ENCODE measurements around the gene PLCB2.

The PLCB2 gene

GRCh38 chr15:40270246-40270995 lies 37.3 kb downstream of the PLCB2 start:
- no peak for DNase-seq

- no peak for DNase-seq
Measured at GRCh38 chr15:40269604-40270003, 38.1 kb downstream of the PLCB2 start.

GRCh38 chr15:40267670-40268069 lies 40.1 kb downstream of the PLCB2 start:
- no peak for DNase-seq

- DNase-seq: peak; percentile 91
Measured at GRCh38 chr15:40266828-40267304, 40.9 kb downstream of the PLCB2 start.

GRCh38 chr15:40265875-40266274 lies 41.9 kb downstream of the PLCB2 start:
- no peak for DNase-seq

- no peak for DNase-seq
Measured at GRCh38 chr15:40265355-40265754, 42.4 kb downstream of the PLCB2 start.

GRCh38 chr15:40264321-40265153 lies 43.2 kb downstream of the PLCB2 start:
- DNase-seq: no peak

DNA sequence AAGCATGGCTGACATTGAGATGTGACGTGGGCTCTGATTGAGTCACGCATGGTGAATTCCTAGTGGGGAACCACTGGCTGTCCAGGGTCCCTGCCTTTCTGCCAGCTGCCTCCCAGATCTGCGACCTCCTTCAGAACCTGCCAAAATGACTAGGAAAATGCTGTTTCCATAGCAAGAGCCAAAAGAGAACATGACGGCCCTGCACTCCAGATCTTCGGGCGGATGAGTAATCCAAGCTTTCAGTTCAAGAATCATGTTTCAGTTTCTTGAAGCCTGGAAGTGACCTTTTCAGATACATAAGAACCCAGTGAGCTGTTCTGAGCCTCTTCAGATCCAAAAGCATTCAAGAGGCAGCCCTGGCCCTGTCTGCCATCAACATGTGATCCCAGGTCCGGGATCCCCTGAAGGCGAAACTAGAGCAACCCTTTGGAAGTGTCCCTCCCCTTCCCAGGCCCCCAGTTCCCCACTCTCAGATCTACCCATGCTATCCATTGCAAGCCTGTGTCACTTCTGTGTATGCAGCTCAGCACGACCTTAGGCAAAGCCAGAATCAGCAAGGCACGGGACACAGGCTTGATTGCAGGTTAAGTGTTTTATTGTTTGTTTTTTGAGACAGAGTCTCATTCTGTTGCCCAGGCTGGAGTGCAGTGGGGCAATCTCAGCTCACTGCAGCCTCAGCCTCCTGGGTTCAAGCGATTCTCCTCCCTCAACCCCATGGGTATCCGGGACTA lies 44.5 kb downstream of the PLCB2 start:
- DNase-seq: peak; percentile 38

GRCh38 chr15:40259021-40259420 lies 48.7 kb downstream of the PLCB2 start:
- DNase-seq: no peak

- no peak for DNase-seq
Measured at GRCh38 chr15:40258544-40258943, 49.2 kb downstream of the PLCB2 start.

DNA sequence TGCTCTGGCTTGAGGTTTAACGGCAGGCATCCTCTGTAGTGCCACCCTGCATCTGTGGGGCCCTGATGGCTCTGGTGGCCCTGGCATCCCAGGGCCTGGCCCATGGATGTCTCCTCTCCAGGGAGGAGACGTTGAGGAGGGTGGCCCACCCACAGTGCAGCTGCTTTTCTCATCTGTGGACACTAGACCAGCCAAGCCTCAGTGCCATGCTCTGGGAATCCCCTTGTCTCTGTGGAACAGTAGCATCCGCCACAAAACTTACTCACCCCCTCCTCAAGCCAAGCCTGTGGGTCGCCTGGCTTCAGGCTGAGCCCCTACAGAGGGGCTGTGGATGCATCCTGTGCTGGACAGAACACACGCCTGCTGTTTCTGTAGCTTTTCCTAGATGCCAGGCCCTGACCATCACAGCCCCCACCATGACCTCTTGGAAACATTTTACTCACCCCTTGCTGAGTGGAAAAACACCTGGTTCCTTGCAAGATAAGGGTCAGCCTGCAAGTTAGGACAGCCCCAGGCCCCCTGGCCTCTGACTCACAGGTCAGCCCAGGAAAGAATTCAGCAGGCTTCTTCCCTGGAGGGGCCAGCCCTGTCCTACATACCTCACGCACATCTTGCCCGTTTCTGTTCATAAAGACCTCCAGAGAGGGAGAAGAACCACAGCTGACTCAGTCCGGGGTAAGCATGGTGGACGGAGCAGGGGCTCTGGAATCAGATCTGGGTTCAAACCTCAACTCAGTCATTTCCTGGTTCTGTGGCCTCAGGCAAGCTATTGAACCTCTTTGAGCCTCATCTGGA lies 49.9 kb downstream of the PLCB2 start:
- DNase-seq: no peak

GRCh38 chr15:40256638-40257235 lies 51.0 kb downstream of the PLCB2 start:
- DNase-seq: peak; percentile 73

GRCh38 chr15:40255033-40255432 lies 52.7 kb downstream of the PLCB2 start:
- no peak for DNase-seq

DNA sequence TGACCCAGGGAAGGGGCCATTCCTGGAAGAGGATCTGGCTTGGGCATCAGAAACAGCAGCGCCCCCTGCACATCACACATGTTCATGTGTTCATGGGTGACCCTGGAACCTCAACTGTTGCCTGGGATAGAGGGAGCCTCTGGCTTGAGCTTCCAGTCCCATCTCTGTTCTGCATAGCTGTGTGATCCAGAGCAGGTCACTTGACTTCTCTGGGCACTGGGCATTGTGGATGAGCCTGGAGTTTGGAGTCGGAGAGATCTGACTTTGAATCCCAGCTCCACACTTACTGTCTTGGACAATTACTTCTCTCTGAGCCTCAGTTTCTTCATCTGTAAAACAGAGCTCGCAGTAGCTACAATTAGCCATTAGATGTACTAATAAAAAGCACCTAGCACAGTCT lies 53.3 kb downstream of the PLCB2 start:
- no peak for DNase-seq

GRCh38 chr15:40253167-40253790 lies 54.5 kb downstream of the PLCB2 start:
- DNase-seq: no peak

DNA sequence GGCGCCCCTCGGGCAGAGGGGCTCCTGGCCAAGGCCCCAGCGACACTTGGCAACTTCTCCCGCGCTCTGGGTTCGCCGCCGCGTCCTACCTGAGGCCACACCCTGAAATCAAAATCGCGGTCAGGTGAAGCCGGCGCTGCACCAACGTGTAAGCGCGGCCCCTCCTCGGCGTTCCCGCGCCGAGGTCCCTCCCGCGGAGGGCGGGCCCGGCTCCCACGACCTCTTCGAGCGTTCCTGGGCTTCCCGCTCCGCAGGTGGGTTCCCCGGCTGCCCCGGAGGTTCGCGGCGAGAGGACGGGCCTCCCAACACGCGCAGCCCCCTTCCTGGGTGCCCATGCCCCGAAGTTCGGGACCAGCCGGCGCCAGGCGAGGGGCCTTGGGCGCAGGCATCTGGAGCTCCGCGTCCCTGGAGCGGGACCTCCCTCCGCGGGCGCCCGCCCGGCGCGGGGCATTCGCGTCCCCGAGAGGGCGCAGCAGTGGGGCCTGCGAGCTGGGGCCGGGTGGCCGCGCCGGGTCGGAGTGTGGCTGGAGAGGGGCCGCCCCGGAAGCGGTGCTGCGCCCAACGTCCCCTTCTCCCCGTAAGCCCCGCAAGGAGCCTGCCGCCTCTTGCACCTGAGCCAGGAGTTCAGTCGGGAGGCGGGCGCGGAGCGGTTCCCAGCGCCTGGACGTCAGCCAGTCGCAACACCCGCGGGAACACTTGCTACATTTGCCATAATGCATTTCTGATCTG lies 55.1 kb downstream of the PLCB2 start:
- DNase-seq: no peak

DNA sequence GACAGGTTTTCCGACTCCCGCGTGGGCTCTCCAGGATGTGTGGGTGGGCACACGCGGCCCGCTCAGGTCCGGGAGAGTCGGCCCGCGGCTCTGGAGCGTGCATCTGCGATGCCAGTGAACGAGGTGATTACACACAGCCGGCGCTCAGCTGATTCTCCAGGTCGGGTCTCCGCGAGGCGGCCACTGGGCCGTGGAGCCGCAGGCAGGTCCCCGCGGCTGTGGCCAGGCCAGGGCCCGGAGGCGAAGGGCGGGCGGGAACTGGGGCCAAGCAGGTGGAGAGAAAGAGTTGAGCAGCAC lies 55.6 kb downstream of the PLCB2 start:
- DNase-seq: no peak

DNA sequence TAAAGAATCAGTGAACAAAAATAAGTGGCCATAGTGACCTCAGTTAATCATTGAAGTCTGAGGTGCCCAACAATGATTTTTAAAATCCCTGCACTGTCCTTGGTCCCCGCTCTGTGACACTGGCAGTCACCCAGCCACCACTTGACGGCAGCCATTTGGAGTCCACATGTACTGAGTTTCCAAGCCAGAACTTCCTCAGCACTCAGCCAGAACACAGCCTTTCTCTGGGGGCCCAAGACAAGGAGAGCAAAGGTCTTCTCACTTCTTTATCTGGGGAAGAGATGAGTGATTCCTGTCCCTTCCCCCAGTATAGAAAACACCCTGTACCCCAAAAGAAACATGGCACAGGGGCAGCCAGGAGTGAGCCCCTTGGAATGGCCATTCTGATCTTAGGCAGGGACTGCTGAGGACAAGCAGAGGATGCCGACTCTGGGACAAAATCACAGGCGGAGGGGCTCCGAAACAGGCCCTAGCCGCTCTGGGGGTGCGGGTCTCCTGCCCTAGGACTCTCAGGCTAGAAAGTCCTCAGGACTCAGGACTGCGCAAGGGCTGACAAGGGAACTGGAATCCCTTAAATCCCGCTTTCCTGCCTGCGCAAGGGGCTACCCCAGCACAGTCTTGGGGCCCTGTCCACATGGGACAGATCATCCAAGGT lies 56.1 kb downstream of the PLCB2 start:
- DNase-seq: no peak

GRCh38 chr15:40250771-40251483 lies 56.8 kb downstream of the PLCB2 start:
- DNase-seq: no peak

DNA sequence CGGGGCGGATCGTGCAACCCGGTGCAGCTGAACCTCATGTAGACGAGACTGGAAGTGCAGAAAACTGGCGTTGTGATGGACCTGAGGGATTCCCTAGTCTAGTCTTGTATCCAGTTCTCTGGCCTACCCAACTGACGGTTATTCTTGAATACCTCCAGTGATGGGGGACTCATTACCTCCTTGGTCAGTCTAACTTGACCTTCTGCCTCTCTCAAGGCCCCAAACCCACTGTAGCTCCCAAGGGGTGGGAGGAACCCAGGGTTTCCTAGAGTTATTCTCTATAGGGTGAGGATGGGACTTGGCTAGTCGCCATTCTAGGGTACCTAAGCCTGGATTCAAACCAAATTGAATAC lies 57.5 kb downstream of the PLCB2 start:
- DNase-seq: no peak
